SIG-M5 treated with dmso at 0.1 percent for 504 hours (cell line): ENCODE data around the gene RNF187.

Experiments
- DNase-seq: peaks from one replicate; lab custom pipeline; 2025; ENCODE audit not compliant: unreplicated experiment; lab: John Stamatoyannopoulos, UW

The RNF187 gene

GRCh38 chr1:228507961-228508652, 20.9 kb downstream of the RNF187 start:
- no peak for DNase-seq

- DNase-seq = no peak
These were observed 21.7 kb downstream of the RNF187 start for GRCh38 chr1:228508840-228509415.

GRCh38 chr1:228510101-228510802, 23.1 kb downstream of the RNF187 start:
- no peak for DNase-seq

DNA sequence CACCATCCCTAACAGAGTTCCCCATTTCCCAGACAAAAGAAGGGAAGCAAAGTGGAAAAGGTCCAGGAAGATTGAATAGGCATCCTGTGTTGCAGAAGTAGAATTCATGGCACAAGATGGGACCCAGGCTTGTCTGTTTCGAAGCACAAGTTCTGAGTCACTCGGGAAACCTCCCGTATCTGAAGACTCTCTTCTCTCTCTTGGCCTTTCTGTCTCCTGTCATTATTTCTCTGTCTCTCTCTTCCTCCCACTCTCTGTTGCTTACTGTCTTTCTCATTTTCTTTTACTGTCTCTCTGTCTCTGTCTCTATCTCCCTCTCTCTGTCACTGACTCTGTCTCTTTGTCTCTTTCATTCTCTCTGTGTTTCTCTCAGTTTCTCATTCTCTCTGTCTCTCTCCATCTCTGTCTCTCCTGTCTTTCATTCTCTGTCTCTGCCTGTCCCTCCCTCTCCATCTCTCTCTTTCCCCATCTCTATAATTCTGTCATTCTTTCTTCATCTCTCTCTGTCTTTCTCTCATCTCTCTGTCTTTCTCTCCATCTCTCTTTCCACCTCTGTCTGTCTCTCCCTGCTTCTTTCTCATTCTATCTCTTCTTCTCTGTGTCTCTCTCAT, 23.7 kb downstream of the RNF187 start:
- no peak for DNase-seq

GRCh38 chr1:228511546-228512445, 24.6 kb downstream of the RNF187 start:
- no peak for DNase-seq

DNA sequence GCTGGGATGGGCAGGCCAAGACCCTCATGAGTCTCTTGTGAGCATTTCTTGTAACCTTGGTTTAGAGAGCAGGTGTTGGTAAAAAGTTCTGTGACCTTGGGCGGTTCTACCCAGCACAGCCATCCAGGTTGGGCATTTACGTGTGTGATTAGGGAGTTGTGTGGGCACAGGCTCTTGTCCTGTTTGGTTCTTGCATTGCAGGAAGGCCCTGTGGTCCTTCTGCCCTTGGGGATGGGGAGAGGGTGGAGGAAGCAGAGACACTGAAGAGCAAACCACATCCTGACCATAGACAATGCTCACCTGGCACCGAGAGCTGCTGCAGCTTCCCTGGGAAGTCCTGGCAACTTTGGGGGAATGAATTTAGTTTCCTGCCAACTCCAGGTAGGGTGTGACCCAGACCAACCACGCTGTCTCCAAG, 25.6 kb downstream of the RNF187 start:
- no peak for DNase-seq

GRCh38 chr1:228513236-228513900, 26.2 kb downstream of the RNF187 start:
- DNase-seq = no peak

- no peak for DNase-seq
These were observed 27.2 kb downstream of the RNF187 start for GRCh38 chr1:228514421-228514820.

DNA sequence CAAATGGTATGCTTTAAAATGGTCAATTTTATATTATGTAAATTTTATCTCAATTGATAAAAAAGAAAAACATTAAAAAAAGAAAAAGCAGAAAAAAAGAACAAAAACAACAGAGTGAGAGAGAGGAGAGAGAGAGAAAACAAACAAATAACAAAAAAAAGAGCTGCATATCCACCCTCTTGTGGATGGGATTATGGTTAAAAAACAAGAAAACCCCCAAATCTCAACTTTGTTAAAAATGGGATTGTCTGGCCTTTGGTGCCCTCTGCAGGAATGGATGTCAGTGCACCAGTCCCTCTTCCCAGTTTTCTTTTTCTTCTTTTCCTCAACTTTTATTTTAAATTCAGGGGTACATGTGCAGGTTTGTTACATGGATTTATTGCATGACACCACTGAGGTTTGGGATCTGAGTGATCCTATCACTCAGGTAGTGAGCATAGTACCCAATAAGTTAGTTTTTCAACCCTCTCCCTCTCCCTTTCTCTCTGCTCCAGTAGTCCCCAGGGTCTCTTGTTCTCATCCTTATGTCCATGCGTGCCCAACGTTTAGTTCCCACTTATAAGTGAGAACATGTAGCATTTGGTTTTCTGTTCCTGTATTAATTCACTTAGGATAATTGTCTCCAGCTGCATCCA, 28.1 kb downstream of the RNF187 start:
- peak; percentile 59 for DNase-seq

GRCh38 chr1:228517655-228518054, 30.5 kb downstream of the RNF187 start:
- DNase-seq = no peak

DNA sequence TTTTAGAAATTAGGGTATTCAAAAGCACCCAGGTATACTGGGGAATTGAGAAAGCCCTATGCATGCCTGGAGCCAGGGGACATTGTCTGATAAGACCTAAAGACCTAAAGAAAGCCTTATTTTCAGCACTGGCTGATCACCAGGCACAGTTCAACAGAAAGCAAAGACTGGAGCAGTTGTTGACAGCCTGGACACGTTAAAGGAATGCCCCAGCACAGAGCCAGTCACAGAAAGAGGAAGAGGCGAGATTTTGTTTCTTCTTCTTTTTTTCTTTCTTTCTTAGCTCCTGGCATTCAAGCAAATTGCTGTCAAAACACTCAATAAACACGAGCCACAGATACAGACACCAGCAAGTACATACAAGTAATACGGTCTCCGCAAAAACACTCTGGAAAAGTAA, 40.4 kb downstream of the RNF187 start:
- DNase-seq = peak; percentile 25

DNA sequence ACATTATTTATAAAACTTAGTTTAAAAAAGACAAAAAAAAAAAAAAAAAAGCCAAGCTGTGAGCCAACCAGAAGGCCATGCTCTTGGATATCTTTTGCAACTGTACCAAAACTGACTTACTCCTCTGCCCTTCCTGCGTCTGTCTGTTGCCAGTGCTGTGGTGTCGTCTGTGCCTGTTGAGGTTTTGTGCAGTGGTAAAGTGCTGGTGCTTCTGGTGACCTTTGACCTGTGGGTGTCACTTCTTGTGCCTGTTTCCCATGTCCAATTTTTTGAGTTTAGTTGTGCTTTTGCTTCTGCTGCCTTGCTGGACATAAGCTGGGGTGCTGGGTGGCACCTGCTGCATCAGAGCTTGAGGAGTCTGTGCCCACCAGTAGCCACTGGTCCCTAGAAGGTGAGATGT, 41.4 kb downstream of the RNF187 start:
- no peak for DNase-seq

- no peak for DNase-seq
These were observed 43.0 kb downstream of the RNF187 start for GRCh38 chr1:228530086-228530758.

GRCh38 chr1:228530951-228531731, 44.0 kb downstream of the RNF187 start:
- DNase-seq = no peak

GRCh38 chr1:228538831-228539230, 51.6 kb downstream of the RNF187 start:
- DNase-seq = no peak

DNA sequence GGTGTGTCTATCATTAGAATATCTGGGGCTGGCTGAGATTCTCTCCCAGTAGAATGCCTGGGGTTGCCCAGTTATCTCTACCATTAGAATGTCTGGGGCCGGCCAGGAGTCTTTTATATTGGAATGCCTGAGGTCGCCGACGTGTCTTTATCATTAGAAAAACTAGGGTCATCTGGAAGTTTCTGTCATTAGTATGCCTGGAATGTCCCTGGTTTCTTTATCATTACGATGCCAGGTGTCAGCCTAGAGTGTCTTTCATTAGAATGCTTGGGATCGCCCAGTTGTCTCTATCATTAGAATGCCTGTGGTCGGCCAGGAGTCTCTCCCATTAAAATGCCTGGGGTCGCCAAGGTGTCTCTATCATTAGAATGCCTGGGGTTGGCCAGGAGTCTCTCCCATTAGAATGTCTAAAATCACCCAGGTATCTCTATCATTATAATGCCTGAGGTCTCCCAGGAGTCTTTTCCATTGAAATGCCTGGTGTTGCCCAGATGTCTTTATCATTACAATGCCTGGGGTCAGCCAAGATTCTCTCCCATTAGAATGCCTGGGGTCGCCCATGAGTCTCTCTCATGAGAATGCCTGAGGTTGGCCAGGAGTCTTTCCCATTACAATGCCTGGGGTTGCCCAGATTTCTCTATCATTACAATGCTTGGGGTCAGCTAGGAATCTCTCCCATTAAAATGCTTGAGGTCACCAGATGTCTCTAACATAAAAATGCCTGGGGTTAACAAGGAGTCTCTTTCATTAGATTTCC, 53.2 kb downstream of the RNF187 start:
- no peak for DNase-seq

DNA sequence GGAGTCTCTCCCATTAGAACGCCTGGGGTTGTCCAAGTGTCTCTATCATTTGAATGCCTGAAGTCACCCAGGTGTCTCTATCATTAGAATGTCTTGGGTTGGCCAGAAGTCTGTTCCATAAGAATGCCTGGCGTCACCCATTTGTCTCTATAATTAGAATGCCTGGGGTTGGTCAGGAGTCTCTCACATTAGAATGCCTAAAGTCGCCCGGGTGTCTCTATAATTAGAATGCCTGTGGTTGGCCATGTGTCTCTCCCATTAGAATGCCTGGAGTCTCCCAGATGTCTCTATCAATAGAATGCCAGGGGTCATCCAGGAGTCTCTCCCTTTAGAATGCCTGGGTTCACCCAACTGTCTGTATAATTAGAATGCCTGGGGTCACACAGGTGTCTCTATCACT, 54.5 kb downstream of the RNF187 start:
- DNase-seq = no peak

DNA sequence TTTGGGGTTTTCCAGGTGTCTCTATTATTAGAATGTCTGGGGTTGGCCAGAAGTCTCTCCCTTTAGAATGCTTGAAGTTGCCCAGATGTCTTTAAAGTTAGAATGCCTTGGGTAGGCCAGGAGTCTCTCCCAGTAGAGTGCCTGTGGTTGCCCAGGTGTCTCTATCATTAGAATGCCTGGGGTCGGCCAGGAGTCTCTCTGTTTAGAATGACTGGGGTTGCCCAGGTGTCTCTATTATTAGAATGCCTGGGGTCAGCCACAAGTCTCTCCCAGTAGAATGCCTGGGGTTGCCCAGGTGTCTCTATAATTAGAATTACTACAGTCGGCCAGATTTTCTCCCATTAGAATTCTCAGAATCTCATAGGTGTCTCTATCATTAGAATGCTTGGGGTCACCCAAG, 55.2 kb downstream of the RNF187 start:
- DNase-seq = no peak
